ENCODE measurements around the gene DTD1.

Gene DTD1

GRCh38 chr20:18665135-18665534, 77.3 kb downstream of the DTD1 start:
- no peak for DNase-seq

GRCh38 chr20:18666803-18667415, 79.1 kb downstream of the DTD1 start:
- DNase-seq = no peak

- DNase-seq = no peak
Observed at GRCh38 chr20:18669241-18670019, 81.6 kb downstream of the DTD1 start.

GRCh38 chr20:18671203-18671710, 83.4 kb downstream of the DTD1 start:
- DNase-seq = no peak

- no peak for DNase-seq
Observed at GRCh38 chr20:18672834-18673233, 85.0 kb downstream of the DTD1 start.

GRCh38 chr20:18676396-18676795, 88.5 kb downstream of the DTD1 start:
- no peak for DNase-seq

- no peak for DNase-seq
Observed at GRCh38 chr20:18677126-18677525, 89.3 kb downstream of the DTD1 start.

- DNase-seq = no peak
Observed at GRCh38 chr20:18678549-18679419, 90.9 kb downstream of the DTD1 start.

GRCh38 chr20:18683839-18684238, 96.0 kb downstream of the DTD1 start:
- DNase-seq = no peak

- no peak for DNase-seq
Observed at GRCh38 chr20:18684775-18685174, 96.9 kb downstream of the DTD1 start.

- no peak for DNase-seq
Observed at GRCh38 chr20:18685406-18685805, 97.6 kb downstream of the DTD1 start.

GRCh38 chr20:18686696-18687095, 98.8 kb downstream of the DTD1 start:
- DNase-seq = no peak

- no peak for DNase-seq
Observed at GRCh38 chr20:18688676-18689075, 100.8 kb downstream of the DTD1 start.

- no peak for DNase-seq
Observed at GRCh38 chr20:18689557-18689956, 101.7 kb downstream of the DTD1 start.

- no peak for DNase-seq
Observed at GRCh38 chr20:18692447-18692846, 104.6 kb downstream of the DTD1 start.

- DNase-seq = no peak
Observed at GRCh38 chr20:18694071-18694470, 106.2 kb downstream of the DTD1 start.

- DNase-seq = no peak
Observed at GRCh38 chr20:18695175-18695574, 107.3 kb downstream of the DTD1 start.

- DNase-seq = no peak
Observed at GRCh38 chr20:18698735-18699380, 111.0 kb downstream of the DTD1 start.

- no peak for DNase-seq
Observed at GRCh38 chr20:18701969-18702368, 114.1 kb downstream of the DTD1 start.

- DNase-seq = no peak
Observed at GRCh38 chr20:18702736-18703135, 114.9 kb downstream of the DTD1 start.

- DNase-seq = no peak
Observed at GRCh38 chr20:18705490-18705889, 117.6 kb downstream of the DTD1 start.

- DNase-seq = no peak
Observed at GRCh38 chr20:18705910-18706309, 118.1 kb downstream of the DTD1 start.

GRCh38 chr20:18712131-18712530, 124.3 kb downstream of the DTD1 start:
- DNase-seq = no peak

All from activated T-cell treated with anti-CD3 and anti-CD28 coated beads, Interleukin-2, amount 50 U/mL, for 48 hours (primary cell).